ENCODE results near the gene PNPLA3.

DNA sequence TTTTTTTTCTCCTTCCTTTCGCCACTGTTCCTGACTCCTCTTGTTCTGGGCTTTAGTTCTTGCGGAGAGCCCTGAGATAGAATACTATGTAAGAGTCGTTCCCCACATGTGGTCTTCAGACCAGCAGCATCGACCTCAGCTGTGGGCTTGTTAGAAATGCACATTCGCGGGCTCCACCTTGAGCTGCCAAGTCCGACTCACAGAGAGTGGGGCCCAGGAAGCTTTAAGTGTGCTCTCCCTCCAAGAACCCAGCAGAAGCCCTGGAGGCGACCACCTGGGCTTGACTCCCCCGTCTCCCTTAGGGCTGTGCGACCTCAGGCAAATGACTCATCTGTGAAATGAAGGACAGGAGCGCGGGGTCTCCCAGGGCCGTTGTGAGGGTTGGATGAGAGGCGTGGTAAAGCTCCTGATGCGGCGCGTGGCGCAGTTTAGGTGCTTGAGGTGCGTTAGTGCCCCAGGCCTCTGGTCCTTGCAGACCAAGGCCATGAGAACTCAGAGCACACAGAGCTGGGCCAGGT lies 50.5 kb downstream of the PNPLA3 start:
- TF ChIP-seq POLR2A (IDR thresholded peaks at IDR 0.05; ENCODE audit: low read depth, low read length) (no peak), POLR2AphosphoS5 (IDR thresholded peaks at IDR 0.05; ENCODE audit: low read depth, low read length) (no peak)
